HFFc6 (cell line): ENCODE measurements around the gene SPC24. TPM values are rescaled to one million over a fixed set of nuclear protein-coding genes. Genes with fewer than 3 reads are reported as not detected.
"Not testable (repeated sequence)": the region's sequence is repeated elsewhere in the genome, so short reads cannot be mapped to it uniquely, and the experiment has no call there.

Experiments used
- DNase-seq: peaks from one replicate; pipeline ENCODE4 v3.0.0-alpha.2; 2018
- H3K27ac Mint-ChIP-seq: 2 replicates; pipeline ENCODE4 v1.8.0; 2020; ENCODE audit warnings: mild to moderate bottlenecking, mixed read lengths
- H3K27me3 Mint-ChIP-seq: 2 replicates; pipeline ENCODE4 v1.8.0; 2021; ENCODE audit warnings: mild to moderate bottlenecking, moderate library complexity, mixed read lengths; ENCODE audit not compliant: insufficient read depth
- H3K36me3 Mint-ChIP-seq: 2 replicates; pipeline ENCODE4 v1.8.0; 2021; ENCODE audit warnings: low read depth, mixed read lengths
- H3K4me1 Mint-ChIP-seq: 2 replicates; pipeline ENCODE4 v1.8.0; 2020; ENCODE audit warnings: low read depth, mixed read lengths
- H3K4me3 Mint-ChIP-seq: 2 replicates; pipeline ENCODE4 v1.8.0; 2020; ENCODE audit warnings: mild to moderate bottlenecking, moderate library complexity, mixed read lengths
- H3K9me3 Mint-ChIP-seq: 2 replicates; pipeline ENCODE4 v1.8.0; 2020; ENCODE audit warnings: mild to moderate bottlenecking, mixed read lengths
- CTCF ChIP-seq: fragments of 200-600 bp; sonication (generic); IDR thresholded peaks from 2 replicates; pipeline ENCODE4 v1.5.0; 2021; ENCODE audit warnings: antibody characterized with exemption, mild to moderate bottlenecking
- total RNA-seq, 6 experiments: library from RNA; stranded (reverse); fragmentation: NEBNext Ultra II Directional; extraction: Animal tissue kit (Norgen Biotek cat#: 25700); gene quantifications; 2 replicates in 1 of 6; 3 replicates in 5 of 6; pipeline ENCODE4 v1.2.3, GENCODE V29; 2021

SPC24 gene
- total RNA-seq, 6 experiments from 2014 or later: 21.0 to 54.6 (median 50.3) TPM

GRCh38 chr19:11127905-11128304 lies 27.7 kb downstream of the SPC24 start:
- Mint-ChIP-seq H3K36me3 (peaks cover 19% of the 10 kb centered on the region; the same call in 1 of the 2 replicates), H3K9me3 (no peaks in the 10 kb centered on the region), H3K4me1 (peaks cover 11% of the 10 kb centered on the region), H3K27me3 (peaks cover 1% of the 10 kb centered on the region; the same call in 1 of the 2 replicates), H3K27ac (no peak overlapping the region), H3K4me3 (no peak overlapping the region)
- no peak for TF ChIP-seq CTCF
- no peak for DNase-seq

DNA sequence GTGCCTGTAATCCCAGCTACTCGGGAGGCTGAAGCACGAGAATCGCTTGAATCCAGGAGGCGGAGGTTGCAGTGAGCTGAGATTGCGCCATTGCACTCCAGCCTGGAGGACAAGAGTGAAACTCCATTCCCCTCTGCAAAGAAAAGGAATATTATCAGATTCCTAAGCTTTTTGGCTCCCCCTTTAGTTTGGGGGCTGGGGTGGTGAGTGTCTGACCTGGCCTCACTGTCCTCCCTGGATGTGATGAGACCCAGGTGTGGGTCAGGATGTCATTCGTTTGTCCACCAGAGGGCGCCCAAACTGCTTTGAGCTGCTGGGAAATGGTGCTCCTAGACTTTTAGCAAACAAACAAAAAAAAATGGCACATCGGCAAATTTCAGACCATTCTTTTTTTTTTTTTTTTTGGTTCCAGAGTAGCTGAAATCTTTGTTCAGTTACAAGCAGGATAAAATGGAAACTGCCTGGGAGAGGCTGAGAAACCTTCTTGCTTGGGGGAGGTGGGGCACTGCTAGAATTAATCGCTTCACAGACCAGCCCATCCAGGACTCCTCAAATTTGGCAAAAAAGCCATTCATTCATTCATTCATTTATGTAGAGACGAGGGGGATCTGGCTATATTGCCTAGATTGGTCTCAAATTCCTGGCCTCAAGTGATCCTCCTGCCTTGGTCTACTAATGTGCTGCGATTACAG lies 29.4 kb downstream of the SPC24 start:
- Mint-ChIP-seq H3K36me3 (peaks cover 15% of the 10 kb centered on the region), H3K4me1 (peaks cover 7% of the 10 kb centered on the region), H3K27me3 (peaks cover 1% of the 10 kb centered on the region; the same call in 1 of the 2 replicates), H3K9me3 (no peaks in the 10 kb centered on the region), H3K27ac (0 out of 2 replicates have a peak overlapping the region, but pooled peaks have one; percentile 24), H3K4me3 (no peak overlapping the region)
- TF ChIP-seq CTCF: peak; percentile 91
- peak; percentile 56 for DNase-seq

GRCh38 chr19:11124157-11124556 lies 31.4 kb downstream of the SPC24 start:
- DNase-seq, H3K9me3 Mint-ChIP-seq, H3K27me3 Mint-ChIP-seq, H3K4me1 Mint-ChIP-seq, H3K27ac Mint-ChIP-seq, H3K4me3 Mint-ChIP-seq: not testable (repeated sequence)
- peaks cover 17% of the 10 kb centered on the region for H3K36me3 Mint-ChIP-seq

- Mint-ChIP-seq H3K4me3 (no peak overlapping the region), H3K4me1 (no peaks in the 10 kb centered on the region), H3K27ac (no peak overlapping the region), H3K27me3 (no peaks in the 10 kb centered on the region; the same call in 1 of the 2 replicates), H3K9me3 (no peaks in the 10 kb centered on the region), H3K36me3 (peaks cover 22% of the 10 kb centered on the region)
- no peak for DNase-seq
- TF ChIP-seq CTCF: no peak
Observed at GRCh38 chr19:11123114-11123513, 32.5 kb downstream of the SPC24 start.

DNA sequence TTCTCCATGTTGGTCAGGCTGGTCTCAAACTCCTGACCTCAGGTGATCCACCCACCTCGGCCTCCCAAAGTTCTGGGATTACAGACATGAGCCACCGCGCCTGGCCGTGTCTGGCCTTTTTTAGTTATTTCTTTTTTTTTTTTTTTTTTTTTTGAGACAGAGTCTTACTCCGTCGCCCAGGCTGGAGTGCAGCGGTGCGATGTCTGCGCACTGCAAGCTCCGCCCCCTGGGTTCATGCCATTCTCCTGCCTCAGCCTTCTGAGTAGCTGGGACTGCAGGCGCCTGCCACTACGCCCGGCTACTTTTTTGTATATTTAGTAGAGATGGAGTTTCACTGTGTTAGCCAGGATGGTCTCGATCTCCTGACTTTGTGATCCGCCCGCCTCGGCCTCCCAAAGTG lies 33.6 kb downstream of the SPC24 start:
- H3K9me3 Mint-ChIP-seq, H3K27me3 Mint-ChIP-seq, H3K27ac Mint-ChIP-seq, DNase-seq, H3K4me1 Mint-ChIP-seq, H3K4me3 Mint-ChIP-seq: not testable (repeated sequence)
- peaks cover 24% of the 10 kb centered on the region for H3K36me3 Mint-ChIP-seq

DNA sequence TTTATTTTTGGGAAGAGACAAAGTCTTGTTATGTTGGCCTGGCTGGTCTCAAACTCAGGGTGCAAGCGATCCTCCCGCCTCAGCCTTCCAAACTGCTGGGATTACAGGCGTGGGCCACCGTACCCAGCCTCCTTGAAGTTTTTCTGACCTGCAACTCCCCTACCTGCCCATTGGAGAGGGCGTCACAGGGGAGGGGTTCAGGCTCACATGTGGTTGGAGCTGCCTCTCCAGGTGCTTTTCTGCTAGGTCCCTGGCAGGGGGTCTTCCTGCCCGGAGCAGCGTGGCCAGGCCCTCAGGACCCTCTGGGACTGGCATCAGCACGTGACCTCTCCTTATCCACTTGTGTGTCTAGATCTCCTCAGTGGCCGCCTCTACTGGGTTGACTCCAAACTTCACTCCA lies 39.1 kb downstream of the SPC24 start:
- no peaks in the 10 kb centered on the region for H3K4me1 Mint-ChIP-seq
- H3K9me3 Mint-ChIP-seq: no peaks in the 10 kb centered on the region
- TF ChIP-seq CTCF: no peak
- H3K27me3 Mint-ChIP-seq: peaks cover 4% of the 10 kb centered on the region
- H3K27ac Mint-ChIP-seq: no peak overlapping the region
- H3K36me3 Mint-ChIP-seq: peaks cover 41% of the 10 kb centered on the region
- H3K4me3 Mint-ChIP-seq: no peak overlapping the region
- DNase-seq: no peak
